HG03432 (cell line): ENCODE data around the gene ARFGAP1.

Experiments used
- ATAC-seq: cut with Tn5 transposase; IDR thresholded peaks from one replicate; pipeline ENCODE4 v1.9.1; 2021; ENCODE audit warnings: mild to moderate bottlenecking, moderate library complexity; ENCODE audit not compliant: unreplicated experiment

ARFGAP1 gene

GRCh38 chr20:63272105-63273058, at the start of gene ARFGAP1:
Gene ARFGAP1, plus strand, starts transcription at chr20:63272813. Its CDS starts 2,768 bp downstream, at chr20:63275581.
- peak; percentile 89 for ATAC-seq

- no peak for ATAC-seq
Measured at GRCh38 chr20:63223121-63223825, 49.3 kb upstream of the ARFGAP1 start.

DNA sequence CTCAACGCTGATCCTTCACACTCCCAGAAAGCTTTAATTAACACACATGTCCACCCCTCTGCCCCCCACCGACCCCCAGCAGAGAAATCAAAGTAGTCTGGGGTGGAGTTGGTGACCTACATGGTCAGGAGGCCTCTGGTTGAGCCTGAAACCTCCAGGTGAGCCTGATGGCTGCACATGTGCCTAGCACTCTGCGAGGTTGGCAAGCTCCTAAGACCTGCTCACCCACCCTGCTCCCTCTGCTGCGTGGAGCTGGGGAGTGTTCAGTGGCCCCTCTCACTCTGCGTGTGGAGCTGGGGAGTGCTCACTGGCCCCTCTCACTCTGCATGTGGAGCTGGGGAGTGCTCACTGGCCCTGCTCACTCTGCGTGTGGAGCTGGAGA, 48.8 kb upstream of the ARFGAP1 start:
- no peak for ATAC-seq

- no peak for ATAC-seq
Measured at GRCh38 chr20:63224412-63225081, 48.1 kb upstream of the ARFGAP1 start.

DNA sequence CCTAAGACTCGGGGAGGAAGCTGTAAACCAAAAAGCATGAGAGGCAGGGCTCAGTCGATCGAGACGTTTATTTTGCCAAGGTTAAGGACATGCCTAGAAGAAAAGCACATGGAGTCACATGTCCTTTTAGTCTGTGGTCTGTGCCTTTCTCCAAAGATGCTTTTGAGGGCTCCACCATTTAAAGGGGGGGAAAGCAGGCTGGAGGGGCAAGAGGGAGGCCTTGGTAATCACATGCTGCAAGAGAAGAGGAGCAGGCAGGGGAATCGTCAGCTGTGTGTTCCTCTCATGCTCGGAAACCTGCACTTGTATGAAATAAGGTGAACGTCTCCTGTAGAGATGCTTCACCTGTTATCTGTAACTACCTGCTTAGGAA, 47.5 kb upstream of the ARFGAP1 start:
- ATAC-seq, result no peak

DNA sequence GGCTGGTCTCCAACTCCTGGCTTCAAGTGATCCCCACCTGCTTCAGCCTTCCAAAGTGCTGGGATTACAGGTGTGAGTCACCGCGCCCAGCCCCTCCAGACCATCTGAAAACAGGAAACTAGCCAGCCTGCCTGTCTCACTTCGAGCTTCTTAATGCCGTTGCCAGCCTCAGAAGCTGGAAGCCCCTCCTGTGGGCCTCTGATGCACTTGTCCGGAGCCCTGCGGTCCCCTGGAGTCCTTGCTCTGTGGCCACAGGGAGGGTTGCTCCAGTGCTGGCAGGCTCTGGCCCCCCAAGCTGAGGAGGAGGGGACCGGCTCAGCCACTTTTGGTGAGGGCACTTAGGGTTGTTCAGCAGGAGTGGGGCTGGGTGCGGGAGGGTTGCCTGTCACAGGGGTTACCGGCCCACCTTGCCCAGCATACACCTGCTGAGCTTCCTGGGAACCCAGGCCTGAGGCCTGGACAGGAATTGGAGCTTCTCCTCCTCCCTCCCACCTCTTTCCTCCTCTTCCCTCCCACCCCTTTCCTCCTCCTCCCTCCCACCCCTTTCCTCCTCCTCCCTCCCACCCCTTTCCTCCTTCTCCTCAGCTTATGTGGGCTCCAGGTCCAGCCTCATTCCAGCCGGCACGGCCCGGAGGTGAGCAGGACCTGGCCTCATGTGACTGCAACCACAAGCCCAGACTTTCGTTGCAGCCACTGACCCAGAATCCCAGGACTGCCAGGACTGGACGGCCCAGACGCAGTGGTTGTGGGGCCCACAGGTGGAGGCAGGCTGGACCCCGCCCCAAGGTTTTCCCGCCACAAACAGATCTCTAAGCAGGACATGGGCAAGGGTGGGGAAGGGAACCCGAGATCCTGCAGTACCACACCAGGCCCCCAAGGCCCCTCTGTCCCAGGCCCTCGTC, 46.3 kb upstream of the ARFGAP1 start:
- ATAC-seq, result no peak

DNA sequence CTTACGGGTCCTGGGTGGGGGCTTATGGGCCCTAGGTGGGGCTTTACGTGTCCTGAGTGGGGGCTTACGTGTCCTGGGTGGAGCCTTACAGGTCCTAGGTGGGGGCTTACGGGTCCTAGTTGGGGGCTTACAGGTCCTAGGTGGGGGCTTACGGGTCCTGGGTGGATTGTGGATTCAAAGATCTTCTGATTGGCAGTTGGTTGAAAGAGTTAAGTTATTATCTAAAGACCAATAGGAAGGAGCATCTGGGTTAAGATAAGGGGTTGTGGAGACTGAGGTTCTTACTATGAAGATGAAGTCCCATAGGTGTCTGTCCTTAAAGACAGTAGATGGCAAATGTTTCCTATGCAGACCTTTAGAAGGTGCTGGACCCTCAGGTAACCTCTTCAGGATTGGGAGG, 45.4 kb upstream of the ARFGAP1 start:
- no peak for ATAC-seq

- ATAC-seq, result no peak
Measured at GRCh38 chr20:63228806-63229205, 43.8 kb upstream of the ARFGAP1 start.

DNA sequence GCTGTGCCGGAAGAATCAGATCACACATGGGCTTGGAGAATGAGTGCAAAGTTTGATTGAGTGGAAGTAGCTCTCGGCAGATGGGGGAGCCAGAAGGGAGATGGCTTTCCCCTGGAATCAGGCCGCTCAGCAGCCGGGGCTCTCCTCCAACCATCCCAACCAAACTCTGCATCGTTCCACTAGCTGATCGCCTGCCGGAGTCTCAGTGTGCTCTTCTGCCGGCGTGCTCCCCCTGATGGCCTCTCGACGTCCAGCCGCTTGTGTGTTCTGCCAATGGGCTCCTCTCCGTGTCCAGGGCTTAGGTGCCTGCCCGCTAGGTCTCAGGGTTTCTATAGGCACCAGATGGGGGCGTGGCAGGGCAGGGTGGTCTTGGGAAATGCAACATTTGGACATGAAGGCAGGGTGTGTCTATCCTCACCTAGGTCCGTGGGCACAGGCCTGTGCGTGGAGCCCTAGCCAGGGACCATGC, 41.8 kb upstream of the ARFGAP1 start:
- no peak for ATAC-seq

- ATAC-seq, result no peak
Measured at GRCh38 chr20:63232235-63233060, 40.2 kb upstream of the ARFGAP1 start.

DNA sequence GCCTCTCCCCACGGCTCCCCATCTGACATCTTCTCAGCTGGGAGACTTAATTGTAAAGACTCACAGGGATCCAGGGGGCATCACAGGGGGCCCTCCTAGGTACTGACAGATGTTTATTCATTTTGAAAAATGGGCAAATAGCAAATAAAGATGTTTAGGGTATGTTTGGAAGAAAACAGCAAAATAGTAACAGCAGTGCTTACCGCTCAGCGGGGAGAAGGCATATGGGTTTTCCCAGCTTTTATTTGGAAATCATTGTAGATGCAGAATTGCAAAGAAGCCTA, 39.6 kb upstream of the ARFGAP1 start:
- ATAC-seq, result no peak

- no peak for ATAC-seq
Measured at GRCh38 chr20:63233924-63234323, 38.7 kb upstream of the ARFGAP1 start.

GRCh38 chr20:63234693-63235398, 37.8 kb upstream of the ARFGAP1 start:
- ATAC-seq, result no peak

GRCh38 chr20:63235399-63235983, 37.1 kb upstream of the ARFGAP1 start, which contains the start of gene BIRC7:
Gene BIRC7, plus strand, starts transcription at chr20:63235905. Its CDS starts 192 bp downstream, at chr20:63236097.
- ATAC-seq, result no peak

GRCh38 chr20:63236116-63236837, 36.3 kb upstream of the ARFGAP1 start:
- ATAC-seq, result no peak

GRCh38 chr20:63238031-63238430, 34.6 kb upstream of the ARFGAP1 start:
- ATAC-seq, result no peak

DNA sequence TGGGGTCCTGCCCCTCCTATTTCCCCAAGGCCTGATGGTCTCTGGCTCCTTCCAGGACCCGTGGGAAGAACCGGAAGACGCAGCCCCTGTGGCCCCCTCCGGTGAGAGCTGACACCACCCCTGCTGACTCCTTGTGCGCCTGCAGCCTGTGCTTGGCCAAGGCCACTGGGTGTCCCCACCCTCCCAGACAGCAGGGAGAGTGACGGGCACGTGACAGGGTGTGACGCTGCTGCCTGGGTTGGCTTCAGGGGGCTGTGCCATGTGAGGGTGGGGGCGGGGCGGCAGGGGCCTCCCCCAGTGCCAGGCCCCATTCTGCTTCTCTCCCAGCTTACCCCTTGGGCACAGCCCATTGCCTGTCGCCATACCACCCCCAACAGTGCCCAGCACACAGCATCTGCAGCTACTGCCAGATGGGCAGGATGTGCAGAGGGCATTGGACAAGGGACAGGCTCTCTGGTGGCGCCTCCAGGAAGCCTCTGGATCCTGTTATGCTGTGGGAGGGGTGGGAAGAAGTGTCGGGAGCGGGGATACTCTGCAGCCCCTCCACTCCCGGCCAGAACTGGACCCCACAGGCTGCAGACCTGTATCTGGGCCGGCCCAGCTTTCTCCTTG, 34.0 kb upstream of the ARFGAP1 start:
- no peak for ATAC-seq

DNA sequence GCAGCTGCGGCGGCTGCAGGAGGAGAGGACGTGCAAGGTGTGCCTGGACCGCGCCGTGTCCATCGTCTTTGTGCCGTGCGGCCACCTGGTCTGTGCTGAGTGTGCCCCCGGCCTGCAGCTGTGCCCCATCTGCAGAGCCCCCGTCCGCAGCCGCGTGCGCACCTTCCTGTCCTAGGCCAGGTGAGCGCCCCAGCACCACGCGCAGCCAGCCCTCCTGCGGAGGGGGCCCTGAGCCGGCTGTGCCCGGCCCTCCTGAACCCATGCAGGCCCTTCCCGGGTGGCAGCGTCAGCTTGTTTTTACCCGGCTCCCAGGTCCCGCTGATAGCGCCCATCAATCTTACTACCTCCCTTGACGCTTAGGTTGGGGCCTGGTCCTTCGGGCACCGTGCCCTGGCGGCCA, 33.2 kb upstream of the ARFGAP1 start:
- ATAC-seq, result no peak
